ENCODE data around the gene MEGF11.

GRCh38 chr15:66235866-66236265 lies 17.7 kb downstream of the MEGF11 start:
- TF ChIP-seq, protein P1, sequence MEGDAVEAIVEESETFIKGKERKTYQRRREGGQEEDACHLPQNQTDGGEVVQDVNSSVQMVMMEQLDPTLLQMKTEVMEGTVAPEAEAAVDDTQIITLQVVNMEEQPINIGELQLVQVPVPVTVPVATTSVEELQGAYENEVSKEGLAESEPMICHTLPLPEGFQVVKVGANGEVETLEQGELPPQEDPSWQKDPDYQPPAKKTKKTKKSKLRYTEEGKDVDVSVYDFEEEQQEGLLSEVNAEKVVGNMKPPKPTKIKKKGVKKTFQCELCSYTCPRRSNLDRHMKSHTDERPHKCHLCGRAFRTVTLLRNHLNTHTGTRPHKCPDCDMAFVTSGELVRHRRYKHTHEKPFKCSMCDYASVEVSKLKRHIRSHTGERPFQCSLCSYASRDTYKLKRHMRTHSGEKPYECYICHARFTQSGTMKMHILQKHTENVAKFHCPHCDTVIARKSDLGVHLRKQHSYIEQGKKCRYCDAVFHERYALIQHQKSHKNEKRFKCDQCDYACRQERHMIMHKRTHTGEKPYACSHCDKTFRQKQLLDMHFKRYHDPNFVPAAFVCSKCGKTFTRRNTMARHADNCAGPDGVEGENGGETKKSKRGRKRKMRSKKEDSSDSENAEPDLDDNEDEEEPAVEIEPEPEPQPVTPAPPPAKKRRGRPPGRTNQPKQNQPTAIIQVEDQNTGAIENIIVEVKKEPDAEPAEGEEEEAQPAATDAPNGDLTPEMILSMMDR (conservative IDR thresholded peaks at IDR 0.05) = no peak
- no peak for TF ChIP-seq EZH2 (IDR thresholded peaks at IDR 0.05; ENCODE audit: low read depth)
